HG02852 (cell line): ENCODE measurements around the gene TMEM138.

ENCODE experiments used
- ATAC-seq: cut with Tn5 transposase; IDR thresholded peaks from one replicate; pipeline ENCODE4 v1.9.1; 2021; ENCODE audit warnings: mild to moderate bottlenecking, moderate library complexity; ENCODE audit not compliant: unreplicated experiment

Gene TMEM138

DNA sequence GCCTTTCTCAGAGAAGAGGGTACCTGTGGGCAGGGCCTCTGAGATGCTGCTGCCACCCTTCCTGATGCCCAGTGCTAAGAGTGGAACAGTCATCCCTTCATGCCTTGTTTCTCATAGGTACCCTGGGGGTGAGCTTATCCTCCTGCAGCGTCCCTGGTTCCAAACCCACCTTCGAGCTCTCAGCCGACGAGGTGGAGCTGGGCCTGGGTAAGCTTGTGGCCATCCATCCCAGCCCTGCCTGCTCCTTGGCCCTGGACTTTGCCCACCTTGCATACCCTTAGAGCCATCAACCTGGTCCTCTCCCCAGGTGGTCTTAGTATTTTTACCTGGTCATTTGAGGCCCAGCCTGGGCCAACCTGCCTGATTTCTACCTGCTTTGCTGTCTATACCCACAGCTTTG is 20.5 kb upstream of the TMEM138 start:
- no peak for ATAC-seq

DNA sequence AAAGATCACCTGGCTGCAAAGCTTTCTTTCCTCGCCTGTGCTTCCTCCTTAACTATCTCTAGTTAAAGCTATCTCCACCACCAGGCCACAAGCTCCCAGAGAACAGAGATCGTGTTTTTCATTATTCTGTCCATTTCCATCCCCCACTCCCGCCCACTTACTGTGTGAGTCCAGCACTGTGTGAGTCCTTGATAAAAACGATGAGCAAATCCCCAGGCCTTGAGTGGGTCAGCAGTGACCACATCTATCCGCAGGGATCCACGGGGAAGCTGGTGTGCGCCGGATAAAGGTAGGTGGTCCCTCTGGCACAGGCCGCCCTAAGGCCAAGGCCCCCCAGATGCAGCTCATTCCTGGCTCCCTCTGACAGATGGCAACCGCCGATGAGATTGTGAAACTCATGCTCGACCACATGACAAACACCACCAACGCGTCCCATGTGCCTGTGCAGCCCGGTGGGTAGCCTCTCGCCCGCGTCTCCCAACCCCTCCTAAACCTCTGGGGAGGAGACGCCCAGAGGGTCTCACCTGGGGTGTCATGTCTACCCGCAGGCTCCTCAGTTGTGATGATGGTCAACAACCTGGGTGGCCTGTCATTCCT is 19.9 kb upstream of the TMEM138 start:
- ATAC-seq: no peak

DNA sequence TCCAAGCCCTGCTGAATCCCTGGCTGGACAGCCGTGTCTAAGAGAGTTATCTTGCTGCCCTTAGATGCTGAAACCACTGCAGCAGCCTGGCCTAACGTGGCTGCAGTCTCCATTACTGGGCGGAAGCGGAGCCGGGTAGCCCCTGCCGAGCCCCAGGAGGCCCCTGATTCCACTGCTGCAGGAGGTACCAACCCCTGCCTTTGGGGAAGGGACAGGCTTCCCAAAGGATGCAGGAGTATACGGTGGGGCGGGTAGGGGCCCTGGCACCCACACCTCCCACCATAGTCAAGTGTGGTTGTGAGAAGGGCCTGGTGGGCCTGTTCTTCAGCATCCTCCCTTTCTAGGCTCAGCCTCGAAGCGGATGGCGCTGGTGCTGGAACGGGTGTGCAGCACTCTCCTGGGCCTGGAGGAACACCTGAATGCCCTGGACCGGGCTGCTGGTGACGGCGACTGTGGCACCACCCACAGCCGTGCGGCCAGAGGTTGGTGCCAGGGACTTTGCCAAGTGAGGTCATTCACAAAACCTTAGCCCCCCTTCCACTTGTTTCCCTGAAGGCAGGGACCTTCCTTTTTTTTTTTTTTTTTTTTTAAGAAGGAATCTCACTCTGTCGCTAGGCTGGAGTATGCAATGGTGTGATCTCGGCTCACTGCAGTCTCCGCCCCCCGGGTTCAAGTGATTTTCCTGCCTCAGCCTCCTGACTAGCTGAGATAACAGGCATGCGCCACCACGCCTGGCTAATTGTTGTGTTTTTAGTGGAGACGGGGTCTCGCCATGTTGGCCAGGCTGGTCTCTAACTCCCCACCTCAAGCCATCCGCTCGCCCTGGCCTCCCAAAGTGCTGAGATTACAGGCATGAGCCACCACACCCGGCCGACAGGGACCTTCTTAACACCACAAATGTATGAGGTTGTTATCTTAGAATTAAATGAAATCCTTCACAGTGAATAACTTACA is 18.1 kb upstream of the TMEM138 start:
- no peak for ATAC-seq

DNA sequence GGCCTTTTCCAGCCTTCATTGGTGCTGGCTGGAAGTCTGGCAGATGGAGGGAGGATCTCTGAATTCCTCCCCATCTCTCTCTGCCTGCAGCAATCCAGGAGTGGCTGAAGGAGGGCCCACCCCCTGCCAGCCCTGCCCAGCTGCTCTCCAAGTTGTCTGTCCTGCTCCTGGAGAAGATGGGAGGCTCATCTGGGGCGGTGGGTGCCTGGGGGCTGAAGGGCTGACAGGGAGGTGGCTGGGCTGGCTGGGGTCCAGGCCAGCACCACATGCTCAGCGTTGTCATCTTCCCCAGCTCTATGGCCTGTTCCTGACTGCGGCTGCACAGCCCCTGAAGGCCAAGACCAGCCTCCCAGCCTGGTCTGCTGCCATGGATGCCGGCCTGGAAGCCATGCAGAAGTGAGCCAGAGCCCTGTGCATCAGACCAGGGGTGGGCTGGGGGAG is 17.0 kb upstream of the TMEM138 start:
- no peak for ATAC-seq

DNA sequence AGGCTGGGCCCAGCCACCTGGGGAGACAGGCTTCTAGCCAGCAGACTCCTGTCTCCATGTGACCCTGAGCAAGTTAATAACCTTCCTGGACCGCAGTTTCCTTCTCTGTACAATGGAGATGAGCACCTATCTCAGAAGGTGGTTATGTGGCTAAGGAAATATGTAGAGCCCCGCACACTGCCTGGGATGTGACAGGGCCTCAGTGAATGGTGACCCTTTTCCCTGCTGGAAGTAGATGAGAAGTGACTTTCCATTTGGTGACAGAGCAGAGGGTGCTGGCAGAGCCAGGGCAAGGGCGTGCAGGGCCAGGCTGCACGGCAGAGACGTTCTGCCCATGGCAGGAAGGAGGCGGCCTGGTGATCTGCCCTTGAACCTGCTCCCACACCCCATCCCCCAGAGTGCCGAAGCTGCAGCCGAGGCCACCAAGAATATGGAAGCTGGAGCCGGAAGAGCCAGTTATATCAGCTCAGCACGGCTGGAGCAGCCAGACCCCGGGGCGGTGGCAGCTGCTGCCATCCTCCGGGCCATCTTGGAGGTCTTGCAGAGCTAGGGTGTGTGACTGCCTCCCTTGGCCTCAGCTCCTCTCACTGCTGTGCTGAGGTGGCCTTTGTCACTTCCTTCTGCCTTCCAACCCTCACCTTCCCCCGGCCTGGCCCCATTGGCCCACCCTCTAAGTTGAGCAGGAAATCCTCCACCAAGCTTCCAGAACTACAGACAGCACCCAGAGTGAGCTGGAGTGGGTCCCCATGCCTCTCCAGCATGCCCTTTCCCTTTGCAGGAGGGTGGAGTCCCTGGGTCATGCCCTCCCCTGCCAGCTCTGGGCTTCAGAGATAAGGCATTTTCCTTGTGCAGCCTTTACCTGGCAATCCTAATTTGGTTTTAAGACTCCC is 16.0 kb upstream of the TMEM138 start:
- no peak for ATAC-seq

DNA sequence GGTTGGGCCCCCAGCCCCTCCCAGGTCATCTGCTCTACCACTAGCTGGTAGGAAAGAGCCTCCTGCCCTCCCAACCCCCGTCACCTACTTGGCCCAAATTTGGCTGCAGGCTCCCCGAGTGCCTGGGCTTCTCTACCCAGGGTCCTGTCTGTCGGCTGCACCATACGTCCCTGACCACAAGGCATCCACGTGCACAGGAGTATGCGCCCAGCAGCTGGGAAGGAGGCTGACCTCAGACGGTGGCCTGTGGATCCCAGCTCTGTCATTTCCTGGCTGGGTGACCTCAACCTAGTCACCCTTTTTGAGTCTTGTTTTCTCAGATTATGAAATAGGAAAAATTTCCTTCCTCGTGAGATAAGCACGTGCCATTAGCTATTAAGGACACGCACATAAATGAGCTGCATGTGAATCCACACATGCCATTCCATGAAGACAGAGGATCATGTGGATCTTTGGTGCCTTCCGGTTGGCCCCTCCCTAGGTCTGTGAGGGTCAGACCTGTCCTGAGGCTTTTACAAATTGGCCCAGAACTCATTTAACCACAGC is 14.2 kb upstream of the TMEM138 start:
- ATAC-seq: no peak

DNA sequence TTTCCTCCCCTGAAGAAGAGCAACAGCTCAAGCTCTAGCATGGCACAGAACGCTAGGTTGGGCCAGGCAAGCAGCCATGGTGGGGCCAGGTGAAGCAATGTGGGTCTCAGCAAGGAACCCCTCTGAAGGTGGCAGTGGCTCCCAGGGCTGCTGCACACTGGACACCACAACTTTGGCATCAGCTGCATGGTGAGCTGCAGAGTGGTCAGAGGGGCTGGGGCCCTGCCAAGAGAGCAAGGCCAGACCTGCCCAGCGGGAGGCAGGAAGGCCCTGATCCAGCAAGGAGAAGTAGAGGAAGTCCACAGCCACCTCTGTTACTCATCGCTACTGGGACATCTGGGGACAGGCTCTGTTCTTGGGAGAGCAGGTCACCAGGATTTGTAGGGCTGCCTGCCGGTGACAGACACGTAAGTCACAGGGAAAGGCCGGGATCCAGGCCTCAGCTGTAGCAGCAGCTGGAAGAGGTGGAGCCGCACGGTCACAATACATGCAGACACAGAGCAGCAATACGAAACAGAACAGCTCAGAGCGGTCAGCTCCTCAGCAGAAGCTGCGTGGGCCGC is 12.9 kb upstream of the TMEM138 start:
- ATAC-seq: no peak

DNA sequence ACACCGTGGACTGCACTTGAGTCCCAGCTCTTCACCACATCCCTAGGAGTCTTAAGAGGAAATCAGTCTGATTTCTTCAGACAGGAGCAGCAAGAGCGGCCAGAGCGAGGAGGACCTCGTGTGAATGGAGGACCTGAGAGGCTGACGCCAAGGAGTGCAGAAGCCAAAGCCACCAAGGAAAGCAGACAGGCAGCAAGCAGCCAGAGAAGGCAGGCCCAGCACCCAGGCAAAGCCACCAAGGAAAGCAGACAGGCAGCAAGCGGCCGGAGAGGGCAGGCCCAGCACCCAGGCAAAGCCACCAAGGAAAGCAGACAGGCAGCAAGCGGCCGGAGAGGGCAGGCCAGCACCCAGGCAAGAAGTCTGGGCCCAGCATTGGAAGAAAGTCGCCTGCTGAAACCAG is 12.3 kb upstream of the TMEM138 start:
- ATAC-seq: no peak

DNA sequence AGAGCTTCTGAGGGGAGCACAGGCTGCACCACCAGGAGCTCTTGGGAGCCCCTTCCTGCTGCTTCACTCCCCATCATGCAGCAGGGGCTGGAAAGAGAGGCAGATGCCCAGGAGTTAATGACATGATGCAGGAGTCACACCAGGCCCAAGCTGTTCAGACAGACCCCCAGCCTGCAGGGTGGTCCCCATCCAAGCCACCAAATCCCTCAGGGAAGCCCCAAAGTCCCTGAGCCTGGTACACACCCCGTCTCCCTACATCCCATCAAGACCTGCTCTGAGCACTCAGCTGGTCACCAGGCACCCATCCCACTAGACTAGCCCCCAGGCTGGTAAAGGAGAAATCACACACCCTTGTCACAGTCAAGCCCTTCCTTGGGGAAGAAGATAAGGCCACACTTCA is 11.8 kb upstream of the TMEM138 start:
- ATAC-seq: no peak

DNA sequence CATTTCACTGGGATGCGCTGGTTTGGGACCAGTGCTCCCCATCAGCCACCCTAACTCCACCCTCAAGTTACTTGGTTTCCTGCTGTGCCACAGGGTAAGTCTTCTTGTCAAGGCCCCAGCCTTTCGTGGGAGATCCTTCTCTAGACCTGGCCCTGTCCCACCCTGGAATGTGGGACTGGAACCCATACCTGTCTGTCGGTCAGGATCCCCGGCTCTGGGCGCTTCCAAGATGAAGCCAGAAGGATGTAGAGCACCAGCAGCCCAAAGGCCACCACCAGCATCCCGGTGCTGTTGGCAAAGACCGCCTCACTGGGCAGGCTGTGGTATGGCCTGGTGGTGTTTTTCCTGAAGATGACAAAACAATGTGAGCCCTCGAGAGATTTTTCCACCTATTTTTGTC is 11.4 kb upstream of the TMEM138 start:
- ATAC-seq: no peak

DNA sequence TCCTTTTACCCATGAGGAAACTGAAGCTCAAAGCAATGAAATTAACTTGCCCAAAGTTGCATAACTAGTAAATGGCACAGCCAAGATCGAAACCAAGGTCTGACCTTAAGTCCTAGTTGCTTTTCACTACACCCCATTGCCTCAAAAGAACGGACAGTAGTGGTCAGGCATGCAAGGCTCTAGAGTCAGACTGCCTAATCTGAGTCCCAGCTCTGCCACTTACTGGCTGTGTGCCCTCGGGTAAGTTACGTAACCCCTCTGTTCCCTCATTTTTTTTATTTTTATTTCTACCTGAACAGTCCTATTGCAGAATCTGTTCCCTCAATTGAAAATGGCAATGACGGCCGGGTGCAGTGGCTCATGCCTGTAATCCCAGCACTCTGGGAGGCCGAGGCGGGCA is 10.1 kb upstream of the TMEM138 start:
- ATAC-seq: no peak

DNA sequence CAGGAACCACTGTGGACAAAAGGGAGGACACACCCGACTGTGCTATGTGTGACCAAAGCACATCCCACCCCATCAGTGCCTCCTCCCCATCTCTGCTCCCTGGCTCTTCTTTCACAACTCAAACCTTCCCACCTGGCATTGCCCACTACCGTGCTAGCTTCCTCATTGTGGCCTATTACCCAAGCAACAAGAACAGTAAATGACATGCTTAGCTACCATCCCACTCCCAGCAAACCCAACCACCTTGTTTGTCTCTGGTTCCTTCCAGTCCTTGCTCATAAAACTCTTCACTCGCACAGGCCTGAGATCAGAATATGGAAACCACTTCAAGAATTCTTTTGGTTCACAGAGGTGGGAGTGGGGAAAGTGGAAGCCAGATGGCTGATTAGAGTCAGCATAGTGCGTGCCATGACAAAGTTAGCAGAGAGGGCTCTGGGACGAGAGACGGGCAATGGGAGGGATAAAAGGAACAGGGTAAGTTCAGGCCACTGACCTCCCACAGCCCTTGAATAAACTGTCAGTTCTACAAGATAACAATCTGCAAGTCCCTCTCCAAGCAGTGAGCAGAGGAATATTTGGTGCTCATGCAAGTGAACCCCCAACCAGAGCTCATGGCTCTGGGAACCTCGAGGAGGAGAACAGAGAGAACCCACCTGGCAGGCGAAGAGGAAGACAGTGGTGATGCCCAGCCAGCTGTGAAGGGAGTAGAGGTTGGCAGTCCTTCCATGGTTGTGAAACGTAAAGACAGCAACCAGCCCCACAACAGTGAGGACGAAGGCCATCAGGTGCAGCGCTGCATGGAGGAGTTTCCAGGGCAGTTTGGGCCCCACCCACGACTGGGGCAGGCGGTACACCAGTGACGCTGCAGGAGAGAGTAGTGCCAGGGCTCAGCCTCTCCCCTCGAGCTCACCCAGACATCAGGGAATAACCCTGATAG is 8.8 kb upstream of the TMEM138 start:
- ATAC-seq: no peak

DNA sequence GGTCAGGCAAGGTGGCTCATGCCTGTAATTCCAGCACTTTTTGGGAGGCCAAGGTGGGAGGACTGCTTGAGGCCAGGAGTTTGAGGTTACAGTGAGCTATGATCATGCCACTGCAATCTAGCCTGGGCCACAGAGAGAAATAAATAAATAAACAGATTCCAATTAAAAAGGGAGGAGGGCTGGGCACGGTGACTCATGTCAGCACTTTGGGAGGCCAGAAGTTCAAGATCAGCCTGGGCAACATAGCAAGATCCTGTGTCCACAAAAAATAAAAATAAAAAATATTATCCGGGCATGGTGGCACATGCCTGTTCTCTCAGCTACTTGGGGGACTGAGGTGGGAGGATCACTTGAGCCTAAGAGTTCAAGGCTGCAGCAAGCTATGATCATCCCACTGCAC is 8.0 kb upstream of the TMEM138 start:
- ATAC-seq: no peak

DNA sequence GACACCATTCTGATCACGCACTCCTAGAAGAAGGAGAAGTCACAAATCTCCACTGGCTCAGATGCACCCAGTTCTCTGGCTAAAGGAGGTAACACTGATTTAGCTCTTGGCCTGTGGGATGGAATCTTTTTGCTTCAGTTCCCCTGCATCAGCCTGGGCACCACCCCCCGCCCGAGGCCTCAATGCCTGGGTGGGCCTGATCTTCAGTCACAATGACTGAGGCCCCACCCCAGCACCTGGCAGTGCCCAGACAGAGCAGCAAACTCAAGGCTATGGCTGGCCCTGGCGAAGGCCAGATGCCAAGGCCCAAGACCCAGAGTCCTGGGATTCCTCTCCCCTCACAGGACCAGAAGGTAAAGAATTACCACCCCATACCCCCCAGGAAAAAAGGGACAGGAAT is 5.5 kb upstream of the TMEM138 start:
- ATAC-seq: no peak

DNA sequence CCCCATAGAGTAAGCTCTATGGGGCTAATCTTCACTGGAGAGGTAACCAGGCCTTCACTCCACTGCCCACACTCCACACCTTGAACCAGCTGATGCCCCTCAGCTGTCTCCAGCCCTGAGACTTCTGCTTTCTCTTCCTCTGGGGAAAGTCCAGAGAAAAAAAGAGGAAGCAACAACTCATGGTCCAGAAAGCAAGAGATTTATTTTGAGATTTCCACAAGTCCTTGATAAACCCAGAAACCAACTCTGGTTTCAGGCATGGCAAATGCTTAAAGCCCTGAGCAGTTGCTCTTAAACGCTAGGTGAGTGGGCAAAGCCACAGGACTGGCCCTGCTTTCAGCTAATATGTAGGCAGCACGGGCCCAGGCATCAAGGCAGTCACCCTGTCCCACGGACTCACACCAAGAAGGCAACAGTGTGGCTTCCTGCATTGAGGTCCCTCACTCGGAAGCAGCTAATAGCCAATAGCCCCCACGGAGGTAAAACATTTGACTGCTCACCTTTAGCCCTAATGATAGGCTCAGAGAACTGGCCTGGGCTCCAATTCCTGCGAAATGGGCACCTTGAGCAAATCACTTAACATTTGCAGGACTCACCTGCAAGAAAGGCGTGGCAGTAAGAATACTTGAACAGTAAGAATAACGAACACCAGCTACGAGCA is 4.8 kb upstream of the TMEM138 start:
- ATAC-seq: peak; percentile 39

DNA sequence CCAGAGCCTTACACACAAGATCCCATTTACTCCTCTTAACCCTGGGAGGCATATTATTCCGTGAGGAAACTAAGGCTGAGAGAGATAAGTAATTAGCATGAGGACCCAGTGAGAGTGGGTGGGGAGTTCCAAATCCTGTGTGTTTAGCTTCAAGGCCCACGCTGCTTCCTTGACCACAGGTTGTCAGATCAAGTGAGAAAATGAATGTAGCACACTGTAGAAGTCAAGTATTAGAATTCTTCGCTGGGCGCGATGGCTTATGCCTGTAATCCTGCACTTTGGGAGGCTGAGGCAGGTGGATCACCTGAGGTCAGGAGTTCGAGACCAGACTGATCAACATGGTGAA is 4.3 kb upstream of the TMEM138 start:
- no peak for ATAC-seq

DNA sequence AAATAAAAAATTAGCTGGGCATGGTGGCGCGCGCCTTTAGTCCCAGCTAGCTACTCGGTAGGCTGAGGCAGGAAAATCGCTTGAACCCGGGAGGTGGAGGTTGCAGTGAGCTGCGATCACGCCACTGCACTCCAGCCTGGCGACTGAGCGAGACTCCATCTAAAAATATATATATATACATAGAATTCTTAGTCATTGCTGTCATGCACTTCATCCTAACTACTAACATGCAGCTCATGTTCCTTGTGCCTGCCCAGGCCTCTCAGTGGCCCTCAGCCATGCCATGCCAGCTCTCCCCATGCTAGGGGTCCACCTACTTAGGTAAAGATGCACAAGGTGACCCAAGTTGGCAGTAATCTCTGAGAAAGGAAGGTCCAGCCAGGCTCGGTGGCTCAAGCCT is 3.6 kb upstream of the TMEM138 start:
- ATAC-seq: no peak

DNA sequence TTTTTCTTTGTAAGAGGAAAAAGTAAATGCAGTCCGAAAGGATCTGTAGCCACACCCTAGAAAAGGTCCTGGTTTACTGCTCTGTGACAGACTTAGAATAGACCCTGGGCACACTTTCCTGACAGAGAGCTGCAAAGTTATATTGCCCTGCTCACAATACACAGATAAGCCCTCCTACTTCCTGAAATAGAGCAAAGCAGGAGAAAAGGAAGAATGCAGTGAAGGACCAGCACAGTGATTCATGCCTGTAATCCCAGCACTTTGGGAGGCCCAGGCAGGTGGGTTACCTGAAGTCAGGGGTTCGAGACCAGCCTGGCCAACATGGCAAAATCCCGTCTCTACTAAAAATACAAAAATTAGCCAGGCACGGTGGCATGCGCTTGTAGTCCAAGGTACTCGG is 2.7 kb upstream of the TMEM138 start:
- no peak for ATAC-seq

DNA sequence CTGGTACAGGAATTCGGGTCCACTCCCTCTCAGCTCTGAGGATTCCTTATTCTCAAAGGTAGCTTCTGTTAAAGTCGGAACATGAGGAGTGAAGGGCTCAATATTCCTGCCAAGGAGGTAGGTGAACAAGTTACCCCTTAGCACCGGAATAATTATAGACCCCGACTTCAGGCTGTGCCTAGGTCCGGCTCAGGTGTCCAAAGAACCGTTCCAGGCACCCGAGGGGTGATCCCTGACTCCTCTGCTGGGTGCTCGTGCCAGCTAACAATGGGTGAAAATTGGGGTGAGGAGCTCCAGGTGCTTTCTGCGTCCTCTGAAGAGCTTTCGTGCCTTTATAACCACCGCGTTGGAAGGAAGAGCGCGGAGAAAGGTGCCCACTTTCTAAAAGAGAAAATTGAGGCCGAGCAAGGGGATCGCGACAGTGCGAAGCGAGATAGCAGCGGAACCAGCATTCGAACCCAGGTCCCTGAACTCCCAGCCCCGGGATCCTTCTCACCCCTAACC is 885 bp upstream of the TMEM138 start:
- ATAC-seq: no peak
